HG03103 (cell line): ENCODE data around the gene RMDN3.

Experiments
- ATAC-seq: cut with Tn5 transposase; IDR thresholded peaks from one replicate; pipeline ENCODE4 v1.9.1; 2021; ENCODE audit warnings: low read depth; ENCODE audit not compliant: unreplicated experiment

RMDN3 gene

GRCh38 chr15:40697916-40698315, 57.1 kb downstream of the RMDN3 start:
- ATAC-seq = no peak

- no peak for ATAC-seq
Observed at GRCh38 chr15:40696228-40696627, 58.8 kb downstream of the RMDN3 start.

- ATAC-seq = peak; percentile 24
Observed at GRCh38 chr15:40695469-40695890, 59.6 kb downstream of the RMDN3 start.

DNA sequence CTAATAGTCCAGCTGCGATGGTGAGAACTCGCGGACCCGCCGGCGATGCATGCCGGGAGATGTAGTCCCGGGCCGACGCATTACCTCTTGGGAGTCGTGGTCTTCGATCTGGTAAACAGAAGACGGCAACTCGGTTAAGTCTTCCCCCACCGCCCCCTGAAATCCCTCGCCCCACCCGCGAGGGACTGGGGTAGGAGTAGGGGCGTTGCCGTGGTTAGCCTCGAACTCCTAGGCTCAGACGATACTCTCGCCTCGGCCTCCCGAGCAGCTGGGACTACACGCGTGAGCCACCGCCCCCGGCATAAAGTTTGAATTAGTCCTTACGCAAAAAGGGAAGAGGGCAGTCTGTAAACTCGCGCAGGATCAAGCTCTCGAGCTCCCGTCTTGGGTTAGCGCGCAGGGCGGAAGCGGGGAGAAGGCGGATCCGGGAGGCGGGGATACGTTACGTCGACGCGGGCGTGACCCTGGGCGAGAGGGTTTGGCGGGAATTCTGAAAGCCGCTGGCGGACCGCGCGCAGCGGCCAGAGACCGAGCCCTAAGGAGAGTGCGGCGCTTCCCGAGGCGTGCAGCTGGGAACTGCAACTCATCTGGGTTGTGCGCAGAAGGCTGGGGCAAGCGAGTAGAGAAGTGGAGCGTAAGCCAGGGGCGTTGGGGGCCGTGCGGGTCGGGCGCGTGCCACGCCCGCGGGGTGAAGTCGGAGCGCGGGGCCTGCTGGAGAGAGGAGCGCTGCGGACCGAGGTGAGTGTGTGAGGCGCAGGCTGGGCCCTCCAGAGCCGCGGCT, 60.2 kb downstream of the RMDN3 start, which contains the start of gene RAD51:
Gene RAD51, plus strand, starts transcription at position 487 of the 781 bp plus-strand sequence. CDS start 3,585 bp downstream, outside the sequence.
- ATAC-seq = peak; percentile 74

DNA sequence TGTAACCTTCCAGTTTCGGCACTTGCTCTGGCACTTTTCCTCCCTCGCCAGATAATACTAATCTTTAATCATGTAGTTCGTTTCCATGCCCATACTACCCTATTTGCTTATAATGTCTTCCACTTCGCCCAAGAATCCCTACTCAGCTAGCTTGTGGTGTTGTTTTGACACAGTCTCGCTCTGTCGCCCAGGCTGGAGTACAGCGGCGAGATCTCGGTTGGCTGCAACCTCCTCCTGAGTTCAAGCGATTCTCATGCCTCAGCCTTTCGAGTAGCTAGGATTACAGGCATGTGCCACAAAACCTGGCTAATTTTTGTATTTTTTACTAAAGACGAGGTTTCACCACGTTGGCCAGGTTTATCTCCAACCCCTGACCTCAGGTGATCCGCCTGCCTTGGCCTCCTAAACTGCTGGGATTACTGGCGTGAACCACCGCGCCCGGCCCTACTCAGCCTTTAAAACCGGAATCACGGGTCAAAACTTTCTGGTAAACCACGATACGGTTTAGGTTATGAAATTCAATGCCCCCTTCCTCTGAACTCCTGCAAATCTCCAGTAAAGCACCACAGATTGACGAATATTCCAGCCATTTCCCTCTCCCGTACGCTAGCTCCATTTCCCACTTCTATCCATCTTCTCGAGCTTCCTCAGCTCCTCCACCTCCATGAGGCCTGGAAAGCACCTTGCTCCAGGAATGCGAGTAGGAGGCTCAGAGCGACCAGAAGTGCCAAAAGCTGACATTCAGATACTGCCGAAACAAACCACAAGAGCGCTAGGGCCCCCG, 61.0 kb downstream of the RMDN3 start:
- ATAC-seq = no peak

- ATAC-seq = no peak
Observed at GRCh38 chr15:40691737-40692136, 63.3 kb downstream of the RMDN3 start.

DNA sequence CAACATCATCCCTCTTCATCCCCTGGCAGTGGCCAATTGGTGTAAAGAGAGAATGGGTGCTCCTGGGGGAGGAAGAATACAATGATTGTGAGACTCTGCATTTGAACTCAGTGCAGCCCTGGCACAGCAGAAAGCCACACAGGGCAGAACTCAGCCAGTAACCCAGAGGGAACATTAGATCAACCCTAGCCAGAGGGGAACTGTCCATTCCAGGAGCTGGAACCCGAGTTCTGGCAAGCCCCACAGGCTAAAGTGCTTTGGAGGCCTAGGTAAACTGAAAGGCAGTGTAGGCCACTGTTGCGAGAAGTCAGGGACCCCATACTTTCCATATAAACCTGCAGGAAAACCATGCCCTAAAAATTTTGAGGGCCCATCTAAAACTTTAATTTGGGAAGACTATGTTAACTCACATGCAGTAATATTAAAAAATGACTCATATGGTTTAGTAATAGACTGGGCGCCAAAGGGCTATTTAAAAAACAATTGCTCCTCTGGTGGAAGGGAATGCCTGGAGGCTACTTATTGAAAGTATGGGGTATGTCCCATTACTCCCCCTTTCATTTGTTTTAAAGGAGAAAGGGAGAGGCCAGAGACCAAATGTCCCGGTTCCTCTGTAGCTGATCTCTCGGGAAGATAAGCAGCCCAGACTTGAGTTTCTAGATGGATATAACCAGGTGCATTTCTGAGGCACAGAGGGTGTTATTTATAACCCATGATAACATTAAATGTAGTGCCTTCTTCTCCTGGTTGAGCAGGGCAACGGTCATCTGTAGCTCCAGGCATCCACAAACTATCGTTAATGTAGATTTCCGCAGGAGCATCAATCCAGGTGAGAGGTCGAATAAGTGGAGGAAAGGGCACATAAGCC, 65.9 kb downstream of the RMDN3 start:
- ATAC-seq = no peak
